Ectodermal cell (in vitro differentiated cells): ENCODE results near the gene PDS5B.
"Not testable (repeated sequence)": the region's sequence is repeated elsewhere in the genome, so short reads cannot be mapped to it uniquely, and the experiment has no call there.

Experiments
- H3K27ac ChIP-seq: 2 replicates; pipeline ENCODE4 v1.7.0; 2013; ENCODE audit warnings: mild to moderate bottlenecking, low read depth, low read length; ENCODE audit not compliant: insufficient read depth, poor library complexity, severe bottlenecking
- H3K27me3 ChIP-seq: 2 replicates; pipeline ENCODE4 v1.7.0; 2013; ENCODE audit warnings: mild to moderate bottlenecking, low read length; ENCODE audit not compliant: insufficient read depth, control insufficient read depth, poor library complexity, severe bottlenecking
- H3K36me3 ChIP-seq: one replicate; pipeline ENCODE4 v1.7.0; 2013; ENCODE audit warnings: low read length; ENCODE audit not compliant: control insufficient read depth, insufficient read depth
- H3K4me1 ChIP-seq: one replicate; pipeline ENCODE4 v1.7.0; 2013; ENCODE audit warnings: low read length; ENCODE audit not compliant: control insufficient read depth, insufficient read depth
- H3K4me3 ChIP-seq: 2 replicates; pipeline ENCODE4 v1.7.0; 2013; ENCODE audit warnings: low read depth, low read length, control low read depth; ENCODE audit not compliant: insufficient read depth
- H3K9me3 ChIP-seq: 2 replicates; pipeline ENCODE4 v1.7.0; 2013; ENCODE audit warnings: mild to moderate bottlenecking, low read length, moderate library complexity; ENCODE audit not compliant: control insufficient read depth
- WGBS, 2 experiments: methylation state at CpG; one replicate each; pipeline ENCODE4 v1.1.7; 2013; ENCODE audit warnings: missing lambda C conversion rate in 2 of 2; 5-methylcytosine and 5-hydroxymethylcytosine counted together

Gene PDS5B

GRCh38 chr13:32811297-32811800 is 225.1 kb downstream of the PDS5B start:
- WGBS, 2 experiments = 75% methylated on average over 7 of the region's 7 CpGs
- Histone ChIP-seq H3K4me3 (no peak overlapping the region), H3K36me3 (no peaks in the 10 kb centered on the region), H3K9me3 (no peaks in the 10 kb centered on the region), H3K27me3 (no peaks in the 10 kb centered on the region), H3K27ac (no peak overlapping the region), H3K4me1 (peaks cover 3% of the 10 kb centered on the region)

- Histone ChIP-seq H3K4me1 (peaks cover 8% of the 10 kb centered on the region), H3K4me3 (no peak overlapping the region), H3K27ac (no peak overlapping the region), H3K36me3 (no peaks in the 10 kb centered on the region), H3K27me3 (no peaks in the 10 kb centered on the region), H3K9me3 (no peaks in the 10 kb centered on the region)
- 92 to 93% methylated on average over 14 of the region's 14 CpGs for WGBS, 2 experiments
Measured at GRCh38 chr13:32821149-32821688, 235.0 kb downstream of the PDS5B start.

- Histone ChIP-seq H3K4me3 (no peak overlapping the region), H3K9me3 (no peaks in the 10 kb centered on the region), H3K27me3 (no peaks in the 10 kb centered on the region), H3K27ac (no peak overlapping the region), H3K4me1 (peaks cover 8% of the 10 kb centered on the region), H3K36me3 (no peaks in the 10 kb centered on the region)
- 93% methylated on average over 4 of the region's 4 CpGs for WGBS, 2 experiments
Measured at GRCh38 chr13:32822771-32823170, 236.5 kb downstream of the PDS5B start.

GRCh38 chr13:32823597-32823996 is 237.3 kb downstream of the PDS5B start:
- no peak overlapping the region for H3K27ac ChIP-seq
- no peak overlapping the region for H3K4me3 ChIP-seq
- H3K27me3 ChIP-seq = no peaks in the 10 kb centered on the region
- no peaks in the 10 kb centered on the region for H3K9me3 ChIP-seq
- H3K36me3 ChIP-seq = no peaks in the 10 kb centered on the region
- WGBS, 2 experiments = 91 to 93% methylated on average over 4 to 5 of the region's 5 CpGs
- peaks cover 8% of the 10 kb centered on the region for H3K4me1 ChIP-seq

GRCh38 chr13:32824061-32824460 is 237.8 kb downstream of the PDS5B start:
- Histone ChIP-seq H3K9me3 (no peaks in the 10 kb centered on the region), H3K27me3 (no peaks in the 10 kb centered on the region), H3K4me3 (no peak overlapping the region), H3K36me3 (no peaks in the 10 kb centered on the region), H3K4me1 (peaks cover 8% of the 10 kb centered on the region), H3K27ac (peak overlapping the region; percentile 26)
- WGBS, 2 experiments = 84 to 86% methylated on average over 15 of the region's 15 CpGs

- Histone ChIP-seq H3K4me3 (no peak overlapping the region), H3K27ac (peak overlapping the region; percentile 26), H3K4me1 (peaks cover 11% of the 10 kb centered on the region), H3K9me3 (no peaks in the 10 kb centered on the region), H3K36me3 (no peaks in the 10 kb centered on the region), H3K27me3 (no peaks in the 10 kb centered on the region)
- 33 to 42% methylated on average over 7 of the region's 7 CpGs for WGBS, 2 experiments
Measured at GRCh38 chr13:32824675-32825074, 238.4 kb downstream of the PDS5B start.

- Histone ChIP-seq H3K27me3 (no peaks in the 10 kb centered on the region), H3K36me3 (no peaks in the 10 kb centered on the region), H3K4me1 (peaks cover 15% of the 10 kb centered on the region), H3K9me3 (no peaks in the 10 kb centered on the region), H3K4me3 (no peak overlapping the region), H3K27ac (no peak overlapping the region)
- WGBS, 2 experiments = 95 to 100% methylated on average over 1 to 2 of the region's 2 CpGs
Measured at GRCh38 chr13:32825481-32825880, 239.2 kb downstream of the PDS5B start.

GRCh38 chr13:32826372-32826771 is 240.1 kb downstream of the PDS5B start:
- not testable (repeated sequence) for H3K4me3 ChIP-seq, H3K9me3 ChIP-seq, H3K27ac ChIP-seq, H3K27me3 ChIP-seq, H3K36me3 ChIP-seq
- 93 to 97% methylated on average over 5 of the region's 5 CpGs for WGBS, 2 experiments
- peaks cover 15% of the 10 kb centered on the region for H3K4me1 ChIP-seq
